ENCODE data around the gene ZNF366. TPM values are rescaled to one million over a fixed set of nuclear protein-coding genes. Genes with fewer than 3 reads are reported as not detected.
A peak's percentile ranks its signal among the peaks of the same experiment; 100 is the strongest.

The ZNF366 gene
- polyA plus RNA-seq, 3 donors: 0.05 to 1.2 (median 0.76) TPM

DNA sequence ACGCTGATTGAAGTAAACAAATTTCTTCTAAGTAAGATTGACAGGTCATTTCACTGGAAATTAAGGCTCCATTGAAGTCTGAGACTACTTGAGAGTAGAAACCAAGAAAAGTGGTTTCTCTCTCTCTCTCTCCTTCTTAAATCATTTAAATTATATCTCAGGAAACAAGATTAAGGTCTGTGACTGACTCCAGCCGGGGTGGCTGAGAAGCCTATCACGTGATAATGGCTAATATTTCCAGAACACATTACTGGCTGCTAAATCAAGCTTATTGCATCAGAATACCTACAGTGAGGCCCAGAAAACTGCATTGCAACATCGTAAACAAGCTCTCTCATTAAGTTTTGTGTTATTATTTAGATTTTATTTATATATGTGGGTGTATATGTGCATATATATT, 98.6 kb downstream of the ZNF366 start:
- Histone ChIP-seq H3K36me3 (replicated peaks in 1 of 2; ENCODE audit: control insufficient read depth in 1 of 2, insufficient read depth in 2 of 2, low read length in 2 of 2) (no peaks in the 10 kb centered on the region), H3K27me3 (ENCODE audit: control insufficient read depth in 2 of 2, insufficient read depth in 2 of 2, low read length in 2 of 2) (no peaks in the 10 kb centered on the region), H3K4me1 (ENCODE audit: control insufficient read depth in 1 of 2, insufficient read depth in 2 of 2, low read length in 2 of 2) (peaks cover 10 to 20% of the 10 kb centered on the region in 2 donors), H3K9me3 (replicated peaks in 1 of 2; ENCODE audit: control insufficient read depth in 1 of 2, insufficient read depth in 1 of 2, low read length in 2 of 2) (peaks cover 0 to 7% of the 10 kb centered on the region in 2 donors), H3K27ac (ENCODE audit: low read depth in 1 of 2, low read length in 2 of 2) (no peak overlapping the region), H3K79me2 (ENCODE audit: insufficient read depth, low read length) (no peaks in the 10 kb centered on the region), H3K4me2 (replicated peaks; ENCODE audit: extremely low read depth, low read length, poor library complexity, severe bottlenecking) (no peak overlapping the region), H4K20me1 (ENCODE audit: insufficient read depth, low read length) (no peaks in the 10 kb centered on the region), H2AFZ (ENCODE audit: insufficient read depth, low read depth, low read length, poor library complexity, severe bottlenecking) (peak overlapping the region; percentile 6), H3K9ac (ENCODE audit: insufficient read depth, low read length, poor library complexity, severe bottlenecking) (no peak overlapping the region), H3K4me3 (replicated peaks in 1 of 3; ENCODE audit: low read depth in 2 of 3, low read length in 3 of 3) (no peak overlapping the region)
- WGBS (ENCODE audit: insufficient coverage): no CpG with 5 or more reads among the region's 4 CpGs
- peak in 2 of 3 donors; percentile 18 to 32 for DNase-seq
- intact Hi-C loops (cut with micrococcal nuclease): no loop called here
- no peaks in the 10 kb centered on the region for H3K36me3 Mint-ChIP-seq
- H3K27me3 Mint-ChIP-seq (ENCODE audit: low read depth in 3 of 3): peaks cover 0 to 3% (median 0%) of the 10 kb centered on the region in 3 donors
- TF ChIP-seq, protein P1, sequence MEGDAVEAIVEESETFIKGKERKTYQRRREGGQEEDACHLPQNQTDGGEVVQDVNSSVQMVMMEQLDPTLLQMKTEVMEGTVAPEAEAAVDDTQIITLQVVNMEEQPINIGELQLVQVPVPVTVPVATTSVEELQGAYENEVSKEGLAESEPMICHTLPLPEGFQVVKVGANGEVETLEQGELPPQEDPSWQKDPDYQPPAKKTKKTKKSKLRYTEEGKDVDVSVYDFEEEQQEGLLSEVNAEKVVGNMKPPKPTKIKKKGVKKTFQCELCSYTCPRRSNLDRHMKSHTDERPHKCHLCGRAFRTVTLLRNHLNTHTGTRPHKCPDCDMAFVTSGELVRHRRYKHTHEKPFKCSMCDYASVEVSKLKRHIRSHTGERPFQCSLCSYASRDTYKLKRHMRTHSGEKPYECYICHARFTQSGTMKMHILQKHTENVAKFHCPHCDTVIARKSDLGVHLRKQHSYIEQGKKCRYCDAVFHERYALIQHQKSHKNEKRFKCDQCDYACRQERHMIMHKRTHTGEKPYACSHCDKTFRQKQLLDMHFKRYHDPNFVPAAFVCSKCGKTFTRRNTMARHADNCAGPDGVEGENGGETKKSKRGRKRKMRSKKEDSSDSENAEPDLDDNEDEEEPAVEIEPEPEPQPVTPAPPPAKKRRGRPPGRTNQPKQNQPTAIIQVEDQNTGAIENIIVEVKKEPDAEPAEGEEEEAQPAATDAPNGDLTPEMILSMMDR (IDR thresholded peaks at IDR 0.05): no peak
- H3K4me1 Mint-ChIP-seq: peaks cover 16% of the 10 kb centered on the region
- peaks cover 4 to 15% (median 6%) of the 10 kb centered on the region in 7 donors for H3K9me3 Mint-ChIP-seq
- no peak overlapping the region for H3K4me3 Mint-ChIP-seq
- H3K27ac Mint-ChIP-seq: no peak overlapping the region

DNA sequence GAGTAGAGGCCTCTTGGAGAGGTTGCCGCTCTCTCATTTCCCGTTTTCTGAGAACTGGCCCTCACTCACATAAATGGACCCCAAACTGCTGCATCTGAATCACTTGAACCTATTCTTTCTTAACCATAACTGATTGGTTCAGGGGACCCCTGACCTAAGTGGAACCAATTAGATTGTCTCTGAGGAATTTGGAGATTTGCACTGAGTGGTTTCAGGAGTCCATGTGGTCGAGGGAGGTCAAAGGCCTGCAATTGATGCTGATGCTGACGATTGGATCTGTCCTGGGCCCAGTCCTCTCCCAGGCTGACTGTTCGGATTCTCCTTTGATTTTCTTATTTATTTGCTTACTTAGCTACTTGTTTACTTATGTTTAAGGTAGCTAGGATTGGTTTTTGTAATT, 99.1 kb downstream of the ZNF366 start:
- Mint-ChIP-seq H3K27ac (no peak overlapping the region), H3K4me1 (peaks cover 16% of the 10 kb centered on the region), H3K4me3 (no peak overlapping the region), H3K36me3 (no peaks in the 10 kb centered on the region), H3K9me3 (peaks cover 4 to 19% (median 8%) of the 10 kb centered on the region in 7 donors), H3K27me3 (ENCODE audit: low read depth in 3 of 3) (peaks cover 0 to 3% (median 0%) of the 10 kb centered on the region in 3 donors)
- Histone ChIP-seq H3K9me3 (replicated peaks in 1 of 2; ENCODE audit: control insufficient read depth in 1 of 2, insufficient read depth in 1 of 2, low read length in 2 of 2) (peaks cover 2 to 9% of the 10 kb centered on the region in 2 donors), H3K9ac (ENCODE audit: insufficient read depth, low read length, poor library complexity, severe bottlenecking) (no peak overlapping the region), H3K36me3 (replicated peaks in 1 of 2; ENCODE audit: control insufficient read depth in 1 of 2, insufficient read depth in 2 of 2, low read length in 2 of 2) (no peaks in the 10 kb centered on the region), H4K20me1 (ENCODE audit: insufficient read depth, low read length) (no peaks in the 10 kb centered on the region), H3K27ac (ENCODE audit: low read depth in 1 of 2, low read length in 2 of 2) (no peak overlapping the region), H3K27me3 (ENCODE audit: control insufficient read depth in 2 of 2, insufficient read depth in 2 of 2, low read length in 2 of 2) (no peaks in the 10 kb centered on the region), H2AFZ (ENCODE audit: insufficient read depth, low read depth, low read length, poor library complexity, severe bottlenecking) (peak overlapping the region; percentile 6), H3K79me2 (ENCODE audit: insufficient read depth, low read length) (no peaks in the 10 kb centered on the region), H3K4me1 (ENCODE audit: control insufficient read depth in 1 of 2, insufficient read depth in 2 of 2, low read length in 2 of 2) (peaks cover 10 to 20% of the 10 kb centered on the region in 2 donors), H3K4me3 (replicated peaks in 1 of 3; ENCODE audit: low read depth in 2 of 3, low read length in 3 of 3) (no peak overlapping the region), H3K4me2 (replicated peaks; ENCODE audit: extremely low read depth, low read length, poor library complexity, severe bottlenecking) (no peak overlapping the region)
- WGBS (ENCODE audit: insufficient coverage): no CpG with 5 or more reads among the region's 5 CpGs
- no peak for DNase-seq
- intact Hi-C loops (cut with micrococcal nuclease): no loop called here
- TF ChIP-seq, protein P1 (IDR thresholded peaks at IDR 0.05): no peak

Measured in CD14-positive monocyte (primary cell).